OCI-LY7 (cell line): ENCODE measurements around the gene IGSF21. TPM values are rescaled to one million over a fixed set of nuclear protein-coding genes. Genes with fewer than 3 reads are reported as not detected.

Experiments used
- BruUV-seq: library from RNA; stranded (reverse); fragments of 400-500 nt; replicated peaks from 2 replicates; lab custom pipeline; 2021; lab: Mats Ljungman, UMichigan
- CTCF ChIA-PET: fragments of 300-600 bp; sonication (Branson Sonifier 250); formaldehyde crosslinking; loops from one replicate; lab custom pipeline; 2022; ENCODE audit warnings: antibody characterized with exemption; ENCODE audit not compliant: unreplicated experiment; lab: Charles Lee
- POLR2A ChIA-PET: fragments of 300-600 bp; sonication (Branson Sonifier 250); formaldehyde crosslinking; loops from one replicate; lab custom pipeline; 2022; ENCODE audit warnings: antibody characterized with exemption; lab: Charles Lee
- DNase-seq: peaks from one replicate; pipeline ENCODE4 v3.0.0-alpha.2; 2015; ENCODE audit warnings: low spot score
- H2AFZ ChIP-seq: fragments of 200-600 bp; sonication (generic), shearing (Covaris generic); 2 replicates; pipeline ENCODE4 v1.6.1; 2014; ENCODE audit warnings: mild to moderate bottlenecking, antibody characterized with exemption, low read length, moderate library complexity
- H3K27ac ChIP-seq: fragments of 200-600 bp; sonication (generic); 2 replicates; pipeline ENCODE4 v1.5.1; 2014; ENCODE audit warnings: mixed run types, low read depth, mild to moderate bottlenecking, moderate library complexity, low read length, inconsistent platforms; ENCODE audit not compliant: poor library complexity, severe bottlenecking
- H3K36me3 ChIP-seq: fragments of 200-600 bp; sonication (generic); 2 replicates; pipeline ENCODE4 v1.6.1; 2014; ENCODE audit warnings: mild to moderate bottlenecking, antibody characterized with exemption, low read length, moderate library complexity, mixed read lengths; ENCODE audit not compliant: insufficient read depth
- H3K4me1 ChIP-seq: fragments of 200-600 bp; sonication (generic); 2 replicates; pipeline ENCODE4 v1.5.1; 2014; ENCODE audit warnings: mild to moderate bottlenecking, low read length; ENCODE audit not compliant: insufficient read depth, poor library complexity, severe bottlenecking
- H3K4me2 ChIP-seq: fragments of 200-600 bp; sonication (generic); 2 replicates; pipeline ENCODE4 v1.6.1; 2014; ENCODE audit warnings: mild to moderate bottlenecking, low read length
- H3K4me3 ChIP-seq: fragments of 200-600 bp; sonication (generic); 2 replicates; pipeline ENCODE4 v1.5.1; 2014; ENCODE audit warnings: mild to moderate bottlenecking, low read depth, low read length; ENCODE audit not compliant: poor library complexity, severe bottlenecking
- H3K79me2 ChIP-seq: fragments of 200-600 bp; sonication (generic); 2 replicates; pipeline ENCODE4 v1.6.1; 2016; ENCODE audit warnings: low read depth, mild to moderate bottlenecking, low read length, moderate library complexity, mixed read lengths; ENCODE audit not compliant: insufficient read depth
- H3K9me2 ChIP-seq: fragments of 200-600 bp; sonication (generic); 2 replicates; pipeline ENCODE4 v1.6.1; 2016; ENCODE audit warnings: mild to moderate bottlenecking, low read length, mixed read lengths; ENCODE audit not compliant: insufficient read depth
- H3K9me3 ChIP-seq: fragments of 200-600 bp; sonication (generic); 2 replicates; pipeline ENCODE4 v1.6.1; 2014; ENCODE audit warnings: mild to moderate bottlenecking, mixed run types, low read length, mixed read lengths
- H4K20me1 ChIP-seq: fragments of 200-600 bp; sonication (generic); 2 replicates; pipeline ENCODE4 v1.6.1; 2014; ENCODE audit warnings: mild to moderate bottlenecking, antibody characterized with exemption, low read length, moderate library complexity, mixed read lengths; ENCODE audit not compliant: insufficient read depth
- CTCF ChIP-seq: fragments of 200-600 bp; sonication (generic); conservative IDR thresholded peaks from 2 replicates; pipeline ENCODE4 v1.5.1; 2014; ENCODE audit warnings: mild to moderate bottlenecking, antibody characterized with exemption, low read length, moderate library complexity, mixed read lengths
- EZH2phosphoT487 ChIP-seq: fragments of 200-600 bp; sonication (generic); IDR thresholded peaks from 2 replicates; pipeline ENCODE4 v1.6.1; 2018; ENCODE audit warnings: low read depth, borderline replicate concordance, mild to moderate bottlenecking, mixed run types, antibody characterized with exemption, low read length, moderate library complexity, mixed read lengths
- intact Hi-C: fragments of 100-400 bp; cut with micrococcal nuclease; formaldehyde crosslinking; loops from one replicate; pipeline ENCODE4 v1.10.0; 2022; ENCODE audit not compliant: unreplicated experiment
- total RNA-seq, 2 experiments: library from RNA; depleted of rRNA in 1 of 2; stranded (reverse); fragments of >200 nt in 1 of 2; shearing (Covaris generic) in 1 of 2; gene quantifications; 2 replicates each; pipeline ENCODE4 v1.2.3, GENCODE V29; 2014 to 2022

Gene IGSF21
- total RNA-seq, 2 experiments from 2014 or later: 0.17 TPM; not detected in 1

GRCh38 chr1:18293291-18293690 is 185.7 kb downstream of the IGSF21 start:
- Histone ChIP-seq H4K20me1 (no peaks in the 10 kb centered on the region), H3K79me2 (no peaks in the 10 kb centered on the region), H3K9me2 (no peaks in the 10 kb centered on the region), H3K36me3 (no peaks in the 10 kb centered on the region), H3K4me2 (no peak overlapping the region), H3K4me3 (no peak overlapping the region), H3K27ac (no peak overlapping the region), H2AFZ (no peak overlapping the region), H3K4me1 (peaks cover 22% of the 10 kb centered on the region), H3K9me3 (no peaks in the 10 kb centered on the region)
- ChIA-PET CTCF (no interaction called here), POLR2A (no interaction called here)
- TF ChIP-seq EZH2phosphoT487 (no peak), CTCF (no peak)
- DNase-seq: no peak
- intact Hi-C loops: no loop called here
- BruUV-seq: no TSS peak

- TF ChIP-seq CTCF (no peak), EZH2phosphoT487 (no peak)
- no TSS peak for BruUV-seq
- Histone ChIP-seq H3K9me2 (no peaks in the 10 kb centered on the region), H4K20me1 (no peaks in the 10 kb centered on the region), H3K79me2 (no peaks in the 10 kb centered on the region), H3K4me2 (no peak overlapping the region), H3K9me3 (no peaks in the 10 kb centered on the region), H3K36me3 (no peaks in the 10 kb centered on the region), H2AFZ (no peak overlapping the region), H3K4me3 (no peak overlapping the region), H3K4me1 (peaks cover 9% of the 10 kb centered on the region), H3K27ac (no peak overlapping the region)
- POLR2A ChIA-PET: interaction anchor here (0.9 kb wide), 1 partner anchor 15 kb away, joined by 3 read pairs; no protein-coding TSS in a partner anchor
- intact Hi-C loops: loop anchor here (5.0 kb wide), 1 partner anchor 238 kb away; no protein-coding TSS in a partner anchor
- CTCF ChIA-PET: no interaction called here
- DNase-seq: no peak
These were observed 187.0 kb downstream of the IGSF21 start for GRCh38 chr1:18294437-18295176.
